ENCODE data around the gene TBC1D22A. TPM values are rescaled to one million over a fixed set of nuclear protein-coding genes. Genes with fewer than 3 reads are reported as not detected.

The TBC1D22A gene
- total and polyA plus RNA-seq, 2 donors (not counting 3 experiments of a cell fraction or from before 2014, with no cell fraction given) = 26.1 to 32.4 TPM

DNA sequence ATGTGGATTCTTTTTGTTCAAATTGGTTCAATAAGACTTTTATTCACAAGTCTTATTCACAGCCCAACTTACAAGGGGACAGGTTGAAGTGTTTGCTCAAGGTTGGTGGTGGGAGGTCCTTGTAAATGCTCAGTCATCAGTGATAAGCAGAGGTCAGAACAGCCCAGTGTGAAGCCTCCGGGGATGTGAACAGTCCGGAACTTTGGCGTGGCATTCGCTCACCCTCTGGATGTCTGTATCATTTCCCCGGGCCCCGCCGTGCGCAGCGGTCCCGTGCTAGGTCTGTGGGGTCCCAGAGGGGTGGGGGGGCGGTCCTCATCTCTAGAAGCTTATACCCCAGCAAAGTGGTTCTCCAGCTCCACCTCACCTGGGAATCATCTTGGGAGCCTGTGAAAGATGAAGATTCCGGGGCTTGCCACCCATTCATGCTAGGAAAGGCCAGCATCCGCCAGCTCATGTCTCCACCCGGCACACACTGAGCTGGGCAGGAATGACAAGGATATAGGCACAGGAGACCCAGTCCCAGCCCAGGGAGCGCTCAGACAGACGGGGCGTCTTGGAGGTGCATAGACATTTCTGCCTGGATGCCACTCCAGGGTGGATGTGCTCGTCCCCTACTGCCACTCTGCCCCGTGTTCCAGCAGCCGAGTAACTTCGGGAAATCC, 327.5 kb downstream of the TBC1D22A start:
- Histone ChIP-seq H3K9me1 (replicated peaks; ENCODE audit: control insufficient read depth, extremely low read depth, insufficient read depth, low read length) (no peaks in the 10 kb centered on the region), H3K79me2 (ENCODE audit: control insufficient read depth, insufficient read depth, low read length) (no peaks in the 10 kb centered on the region), H4K20me1 (replicated peaks; ENCODE audit: control insufficient read depth, extremely low read depth, insufficient read depth, low read length) (no peaks in the 10 kb centered on the region), H2AFZ (ENCODE audit: low read depth, low read length) (no peak overlapping the region), H3K27me3 (ENCODE audit: control insufficient read depth in 2 of 2, insufficient read depth in 2 of 2, low read length in 2 of 2) (no peaks in the 10 kb centered on the region), H3K36me3 (ENCODE audit: control insufficient read depth in 2 of 2, extremely low read depth in 1 of 2, insufficient read depth in 2 of 2, low read length in 2 of 2) (no peaks in the 10 kb centered on the region), H3K27ac (ENCODE audit: insufficient read depth, low read depth, low read length) (no peak overlapping the region), H3K9ac (replicated peaks; ENCODE audit: extremely low read depth, insufficient read depth, low read length) (no peak overlapping the region), H3K4me2 (ENCODE audit: insufficient read depth, low read length) (no peak overlapping the region), H3K4me1 (ENCODE audit: control insufficient read depth, extremely low read depth, insufficient read depth, low read length) (peaks cover 8% of the 10 kb centered on the region), H3K9me3 (replicated peaks; ENCODE audit: control insufficient read depth, insufficient read depth, low read length) (no peaks in the 10 kb centered on the region), H3K4me3 (replicated peaks in 1 of 3; ENCODE audit: insufficient read depth in 1 of 3, low read depth in 1 of 3, low read length in 3 of 3) (no peak overlapping the region)
- FAIRE-seq (no peak), DNase-seq (ENCODE audit: low read depth, low spot score) (no peak)
- TF ChIP-seq POLR2A (IDR thresholded peaks at IDR 0.05; ENCODE audit: low read depth, low read length) = no peak
- TF ChIP-seq GATA2 (IDR thresholded peaks at IDR 0.05; ENCODE audit: insufficient read depth, insufficient read length, low read depth, low read length) = no peak
- no peak for TF ChIP-seq EZH2 (IDR thresholded peaks at IDR 0.05; ENCODE audit: borderline replicate concordance, low read depth, low read length, severe bottlenecking)
- TF ChIP-seq MAX (IDR thresholded peaks at IDR 0.05; ENCODE audit: insufficient read depth, insufficient read length) = no peak
- no peak for TF ChIP-seq FOS (IDR thresholded peaks at IDR 0.05; ENCODE audit: borderline replicate concordance, insufficient read depth, low read length)
- TF ChIP-seq, protein P1, sequence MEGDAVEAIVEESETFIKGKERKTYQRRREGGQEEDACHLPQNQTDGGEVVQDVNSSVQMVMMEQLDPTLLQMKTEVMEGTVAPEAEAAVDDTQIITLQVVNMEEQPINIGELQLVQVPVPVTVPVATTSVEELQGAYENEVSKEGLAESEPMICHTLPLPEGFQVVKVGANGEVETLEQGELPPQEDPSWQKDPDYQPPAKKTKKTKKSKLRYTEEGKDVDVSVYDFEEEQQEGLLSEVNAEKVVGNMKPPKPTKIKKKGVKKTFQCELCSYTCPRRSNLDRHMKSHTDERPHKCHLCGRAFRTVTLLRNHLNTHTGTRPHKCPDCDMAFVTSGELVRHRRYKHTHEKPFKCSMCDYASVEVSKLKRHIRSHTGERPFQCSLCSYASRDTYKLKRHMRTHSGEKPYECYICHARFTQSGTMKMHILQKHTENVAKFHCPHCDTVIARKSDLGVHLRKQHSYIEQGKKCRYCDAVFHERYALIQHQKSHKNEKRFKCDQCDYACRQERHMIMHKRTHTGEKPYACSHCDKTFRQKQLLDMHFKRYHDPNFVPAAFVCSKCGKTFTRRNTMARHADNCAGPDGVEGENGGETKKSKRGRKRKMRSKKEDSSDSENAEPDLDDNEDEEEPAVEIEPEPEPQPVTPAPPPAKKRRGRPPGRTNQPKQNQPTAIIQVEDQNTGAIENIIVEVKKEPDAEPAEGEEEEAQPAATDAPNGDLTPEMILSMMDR (IDR thresholded peaks at IDR 0.05; ENCODE audit: extremely low read depth in 1 of 2, insufficient read depth in 1 of 2, low read depth in 1 of 2, low read length in 2 of 2) = no peak
- TF ChIP-seq MYC (IDR thresholded peaks at IDR 0.05; ENCODE audit: low read depth, low read length) = no peak
- TF ChIP-seq POLR2AphosphoS5 (IDR thresholded peaks at IDR 0.05; ENCODE audit: insufficient read depth, low read depth, low read length) = no peak
- TF ChIP-seq JUN (IDR thresholded peaks at IDR 0.05; ENCODE audit: borderline replicate concordance, insufficient read depth, insufficient read length, low read depth) = no peak
- BruUV-seq (replicated peaks) = no TSS peak
- dilution Hi-C loops (cut with MboI; ENCODE audit: extremely low pct_ligation_motif_present, low sequenced_read_pairs) (no loop called here), intact Hi-C loops (cut with micrococcal nuclease) (no loop called here)
- ChIA-PET CTCF (no interaction called here), POLR2A (no interaction called here)
